Loucy (cell line): ENCODE data around the gene MACROD2.

Source experiments
- H2AFZ ChIP-seq: fragments of 200-600 bp; sonication (generic); 2 replicates; pipeline ENCODE4 v1.6.0; 2016; ENCODE audit warnings: antibody characterized with exemption, mild to moderate bottlenecking, low read length, moderate library complexity
- H3F3A ChIP-seq: fragments of 200-600 bp; 2 replicates; pipeline ENCODE4 v1.6.0; 2016; ENCODE audit warnings: antibody characterized with exemption, low read depth, mild to moderate bottlenecking
- H3K27me3 ChIP-seq: fragments of 200-600 bp; sonication (generic); 2 replicates; pipeline ENCODE4 v1.6.1; 2014; ENCODE audit warnings: low read length, mild to moderate bottlenecking; ENCODE audit not compliant: insufficient read depth, poor library complexity, severe bottlenecking
- H3K36me3 ChIP-seq: fragments of 200-600 bp; sonication (generic); 2 replicates; pipeline ENCODE4 v1.6.1; 2016; ENCODE audit warnings: low read length; ENCODE audit not compliant: insufficient read depth
- H3K4me1 ChIP-seq: fragments of 200-600 bp; sonication (generic); 2 replicates; pipeline ENCODE4 v1.5.1; 2014; ENCODE audit warnings: low read length, mild to moderate bottlenecking; ENCODE audit not compliant: insufficient read depth, poor library complexity, severe bottlenecking
- H3K4me2 ChIP-seq: fragments of 200-600 bp; sonication (generic); 2 replicates; pipeline ENCODE4 v1.6.0; 2014; ENCODE audit warnings: antibody characterized with exemption, low read length, low read depth, mild to moderate bottlenecking; ENCODE audit not compliant: poor library complexity, severe bottlenecking
- H3K4me3 ChIP-seq: fragments of 200-600 bp; sonication (generic); 2 replicates; pipeline ENCODE4 v1.5.1; 2014; ENCODE audit warnings: low read length, mild to moderate bottlenecking, mixed read lengths; ENCODE audit not compliant: poor library complexity, severe bottlenecking
- H3K79me2 ChIP-seq: fragments of 200-600 bp; sonication (generic); 2 replicates; pipeline ENCODE4 v1.6.1; 2014; ENCODE audit warnings: low read length; ENCODE audit not compliant: insufficient read depth
- H3K9ac ChIP-seq: fragments of 200-600 bp; sonication (generic); 2 replicates; pipeline ENCODE4 v1.6.0; 2014; ENCODE audit warnings: mild to moderate bottlenecking, low read depth, low read length, moderate library complexity; ENCODE audit not compliant: poor library complexity, severe bottlenecking
- H3K9me2 ChIP-seq: fragments of 200-600 bp; sonication (generic); replicated peaks from 2 replicates; pipeline ENCODE4 v1.6.1; 2016; ENCODE audit warnings: low read depth, low read length, mixed read lengths
- H3K9me3 ChIP-seq: fragments of 200-600 bp; sonication (generic); 2 replicates; pipeline ENCODE4 v1.6.1; 2014; ENCODE audit warnings: mild to moderate bottlenecking, antibody characterized with exemption, low read length, low read depth; ENCODE audit not compliant: insufficient read depth
- H4K20me1 ChIP-seq: fragments of 200-600 bp; sonication (generic); 2 replicates; pipeline ENCODE4 v1.6.0; 2014; ENCODE audit warnings: antibody characterized with exemption, low read length, mild to moderate bottlenecking; ENCODE audit not compliant: insufficient read depth, poor library complexity, severe bottlenecking
- EZH2phosphoT487 ChIP-seq: fragments of 200-600 bp; IDR thresholded peaks from 2 replicates; pipeline ENCODE4 v1.6.1; 2018; ENCODE audit warnings: antibody characterized with exemption, mild to moderate bottlenecking, moderate library complexity, borderline replicate concordance
- TF ChIP-seq, protein P1 (sequence below): fragments of 200-600 bp; sonication (generic); conservative IDR thresholded peaks from 2 replicates; pipeline ENCODE4 v1.5.1; 2014; ENCODE audit warnings: mild to moderate bottlenecking, antibody characterized with exemption, low read length

Gene MACROD2

DNA sequence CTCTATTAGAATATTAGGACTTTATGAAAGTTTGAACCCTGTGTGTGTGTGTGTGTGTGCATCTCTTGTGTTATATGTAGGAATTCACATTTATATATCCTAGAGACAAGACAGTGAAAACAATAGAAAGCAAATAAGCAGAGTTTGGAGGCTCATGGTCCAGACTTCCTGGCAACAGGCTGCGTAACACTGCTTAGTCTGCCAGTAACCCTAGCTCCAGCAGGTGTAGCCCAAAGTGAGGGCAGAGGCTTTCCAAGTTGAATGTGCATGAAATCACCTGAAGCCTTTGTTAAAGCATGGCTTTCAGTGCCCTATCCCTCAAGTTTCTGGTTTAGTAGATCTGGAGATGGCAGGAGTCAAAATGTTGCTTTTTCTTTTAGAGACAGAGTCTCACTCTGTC lies 2008.0 kb downstream of the MACROD2 start:
- H3K4me2 ChIP-seq, result no peak overlapping the region
- H3K79me2 ChIP-seq, result no peaks in the 10 kb centered on the region
- no peak overlapping the region for H3K4me3 ChIP-seq
- TF ChIP-seq, protein P1, sequence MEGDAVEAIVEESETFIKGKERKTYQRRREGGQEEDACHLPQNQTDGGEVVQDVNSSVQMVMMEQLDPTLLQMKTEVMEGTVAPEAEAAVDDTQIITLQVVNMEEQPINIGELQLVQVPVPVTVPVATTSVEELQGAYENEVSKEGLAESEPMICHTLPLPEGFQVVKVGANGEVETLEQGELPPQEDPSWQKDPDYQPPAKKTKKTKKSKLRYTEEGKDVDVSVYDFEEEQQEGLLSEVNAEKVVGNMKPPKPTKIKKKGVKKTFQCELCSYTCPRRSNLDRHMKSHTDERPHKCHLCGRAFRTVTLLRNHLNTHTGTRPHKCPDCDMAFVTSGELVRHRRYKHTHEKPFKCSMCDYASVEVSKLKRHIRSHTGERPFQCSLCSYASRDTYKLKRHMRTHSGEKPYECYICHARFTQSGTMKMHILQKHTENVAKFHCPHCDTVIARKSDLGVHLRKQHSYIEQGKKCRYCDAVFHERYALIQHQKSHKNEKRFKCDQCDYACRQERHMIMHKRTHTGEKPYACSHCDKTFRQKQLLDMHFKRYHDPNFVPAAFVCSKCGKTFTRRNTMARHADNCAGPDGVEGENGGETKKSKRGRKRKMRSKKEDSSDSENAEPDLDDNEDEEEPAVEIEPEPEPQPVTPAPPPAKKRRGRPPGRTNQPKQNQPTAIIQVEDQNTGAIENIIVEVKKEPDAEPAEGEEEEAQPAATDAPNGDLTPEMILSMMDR, result no peak
- no peak for TF ChIP-seq EZH2phosphoT487
- no peaks in the 10 kb centered on the region for H3F3A ChIP-seq
- H2AFZ ChIP-seq, result no peak overlapping the region
- H3K9ac ChIP-seq, result no peak overlapping the region
- no peaks in the 10 kb centered on the region for H3K9me2 ChIP-seq
- H3K27me3 ChIP-seq, result no peaks in the 10 kb centered on the region
- no peaks in the 10 kb centered on the region for H3K4me1 ChIP-seq
- H3K9me3 ChIP-seq, result no peaks in the 10 kb centered on the region
- no peaks in the 10 kb centered on the region for H4K20me1 ChIP-seq
- H3K36me3 ChIP-seq, result no peaks in the 10 kb centered on the region

DNA sequence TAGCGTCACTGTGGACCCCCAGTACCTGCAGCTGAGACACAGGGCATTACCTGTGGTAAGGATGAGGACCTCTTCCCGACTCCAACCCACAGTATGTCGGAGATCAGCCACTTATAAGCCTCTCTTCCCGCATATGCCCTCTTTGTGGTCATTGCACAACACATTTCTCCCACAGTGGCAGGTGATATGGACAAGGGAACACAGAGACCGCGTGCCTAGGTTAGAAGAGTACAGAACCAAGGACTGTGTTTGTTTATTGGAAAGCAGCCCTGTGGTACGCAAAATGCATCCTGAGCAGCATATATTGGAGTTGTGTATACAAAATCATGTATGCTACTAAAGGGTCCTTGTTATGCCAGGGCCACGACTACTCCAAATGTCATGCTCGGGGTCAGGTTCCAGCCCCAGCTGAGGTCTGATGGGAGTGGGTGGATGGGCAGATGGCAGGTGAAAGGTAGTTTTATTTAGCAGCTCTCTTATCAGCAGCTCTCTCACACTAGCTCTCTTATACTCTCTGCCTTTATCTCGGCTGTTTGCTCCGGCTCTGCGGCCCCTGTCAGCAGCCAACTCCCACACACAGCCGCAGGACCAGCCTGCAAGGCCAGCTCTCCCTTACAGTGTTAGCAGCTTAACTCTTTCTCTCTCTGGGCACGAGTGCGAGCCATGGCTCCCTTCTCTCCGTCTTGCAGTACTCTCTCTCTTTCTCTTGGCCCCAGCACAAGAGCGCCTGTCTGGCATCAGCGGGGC lies 2009.0 kb downstream of the MACROD2 start:
- Histone ChIP-seq H3K4me3 (no peak overlapping the region), H3K4me1 (no peaks in the 10 kb centered on the region), H3K79me2 (no peaks in the 10 kb centered on the region), H4K20me1 (no peaks in the 10 kb centered on the region), H3K9me3 (no peaks in the 10 kb centered on the region), H2AFZ (no peak overlapping the region), H3K27me3 (no peaks in the 10 kb centered on the region), H3K9ac (no peak overlapping the region), H3F3A (no peaks in the 10 kb centered on the region), H3K9me2 (no peaks in the 10 kb centered on the region), H3K36me3 (no peaks in the 10 kb centered on the region), H3K4me2 (no peak overlapping the region)
- TF ChIP-seq, protein P1, result no peak
- no peak for TF ChIP-seq EZH2phosphoT487

DNA sequence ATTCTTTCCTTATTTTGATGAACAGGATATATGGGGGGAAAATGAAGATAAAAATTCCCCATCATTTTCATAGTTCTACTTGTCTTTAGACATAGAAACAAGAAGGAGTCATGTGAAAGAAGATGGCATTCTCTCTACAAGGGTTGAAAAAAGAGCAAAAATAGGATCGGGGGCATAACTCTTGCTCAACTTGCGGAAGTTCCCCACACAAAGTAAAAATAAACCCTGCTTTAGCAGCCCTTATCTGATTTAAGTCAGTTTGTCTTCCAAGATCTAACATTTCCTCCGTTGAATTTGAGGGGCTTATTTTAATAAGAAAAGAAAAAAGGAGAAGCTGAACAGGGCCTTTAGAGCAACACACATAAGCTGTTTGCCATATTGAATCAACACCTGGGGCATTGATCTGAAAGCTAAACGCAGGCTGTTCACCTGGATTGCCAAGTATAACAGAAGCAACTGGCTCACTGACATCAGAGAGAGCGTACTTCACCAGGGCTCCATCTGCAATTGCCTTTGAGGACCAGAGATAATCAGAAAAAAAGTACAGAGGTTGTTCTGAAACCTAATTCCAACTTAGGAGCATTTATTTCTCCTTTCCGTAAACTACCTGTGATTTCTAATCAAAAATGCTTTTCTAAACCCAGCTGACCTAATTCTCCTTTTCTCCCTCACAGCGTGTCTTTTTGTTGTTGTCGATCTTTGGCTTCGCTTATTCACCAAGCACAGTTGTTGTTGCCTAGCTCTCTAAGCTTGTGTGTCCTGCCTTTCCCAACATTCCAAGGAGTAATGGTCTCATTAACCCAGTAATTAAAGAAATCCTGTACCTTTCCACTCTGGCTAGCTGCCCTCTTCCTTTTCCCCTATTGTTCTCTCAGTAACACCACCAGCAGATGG lies 2010.0 kb downstream of the MACROD2 start:
- TF ChIP-seq, protein P1, result no peak
- no peak for TF ChIP-seq EZH2phosphoT487

More for the DNA sequence above, 2010.0 kb downstream of the MACROD2 start:
- H3K4me1 ChIP-seq, result no peaks in the 10 kb centered on the region
- H3K4me2 ChIP-seq, result no peak overlapping the region
- H4K20me1 ChIP-seq, result no peaks in the 10 kb centered on the region
- H3K27me3 ChIP-seq, result no peaks in the 10 kb centered on the region
- H2AFZ ChIP-seq, result no peak overlapping the region
- no peak overlapping the region for H3K4me3 ChIP-seq
- no peaks in the 10 kb centered on the region for H3K36me3 ChIP-seq
- no peaks in the 10 kb centered on the region for H3K79me2 ChIP-seq
- no peak overlapping the region for H3K9ac ChIP-seq
- H3F3A ChIP-seq, result no peaks in the 10 kb centered on the region
- H3K9me2 ChIP-seq, result no peaks in the 10 kb centered on the region
- H3K9me3 ChIP-seq, result no peaks in the 10 kb centered on the region
